SK-MEL-5 (cell line): ENCODE data around the gene SLC2A13. TPM values are rescaled to one million over a fixed set of nuclear protein-coding genes. Genes with fewer than 3 reads are reported as not detected.
"Not testable (repeated sequence)": the region's sequence is repeated elsewhere in the genome, so short reads cannot be mapped to it uniquely, and the experiment has no call there.

Experiments
- DNase-seq: peaks from one replicate; pipeline ENCODE4 v3.0.0-alpha.2; 2016; ENCODE audit warnings: low read depth, low spot score
- in situ Hi-C: cut with HindIII; loops from 2 replicates; pipeline ENCODE4 v1.10.0; 2016; ENCODE audit warnings: low sequenced_read_pairs, high pct_unique_total_duplicates, low pct_unique_long_range_greater_than_20kb
- total RNA-seq: library from RNA; depleted of rRNA; stranded (reverse); fragments of >200 nt; shearing (Covaris generic); gene quantifications from 2 replicates; pipeline ENCODE4 v1.2.3, GENCODE V29; 2014

SLC2A13 gene
- total RNA-seq, 1 experiment from 2014 or later = 51.8 TPM

GRCh38 chr12:40058721-40059190 is 47.1 kb downstream of the SLC2A13 start:
- peak; percentile 78 for DNase-seq
- in situ Hi-C loops = no loop called here

- no peak for DNase-seq
- in situ Hi-C loops = no loop called here
Observed at GRCh38 chr12:40056373-40056772, 49.5 kb downstream of the SLC2A13 start.

DNA sequence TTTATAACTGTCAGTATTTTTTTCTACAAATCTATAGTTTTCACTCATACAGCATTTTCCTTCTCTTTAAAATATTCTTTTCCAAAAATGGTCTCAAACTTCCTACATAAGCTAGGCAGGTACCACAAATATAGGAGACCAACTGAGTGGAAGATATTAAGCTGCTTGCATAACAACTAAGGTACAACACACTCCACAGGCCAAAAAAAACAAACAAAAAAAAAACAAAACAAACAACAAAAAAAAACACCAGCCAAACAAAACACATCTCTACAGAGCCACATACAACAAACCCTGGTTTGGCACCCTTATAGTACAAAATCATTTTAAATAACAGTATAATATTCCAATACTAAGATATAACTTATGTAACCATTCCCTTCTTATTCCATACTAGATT is 50.1 kb downstream of the SLC2A13 start:
- no peak for DNase-seq
- in situ Hi-C loops = no loop called here

GRCh38 chr12:40055228-40055579 is 50.7 kb downstream of the SLC2A13 start:
- in situ Hi-C loops = no loop called here
- no peak for DNase-seq

DNA sequence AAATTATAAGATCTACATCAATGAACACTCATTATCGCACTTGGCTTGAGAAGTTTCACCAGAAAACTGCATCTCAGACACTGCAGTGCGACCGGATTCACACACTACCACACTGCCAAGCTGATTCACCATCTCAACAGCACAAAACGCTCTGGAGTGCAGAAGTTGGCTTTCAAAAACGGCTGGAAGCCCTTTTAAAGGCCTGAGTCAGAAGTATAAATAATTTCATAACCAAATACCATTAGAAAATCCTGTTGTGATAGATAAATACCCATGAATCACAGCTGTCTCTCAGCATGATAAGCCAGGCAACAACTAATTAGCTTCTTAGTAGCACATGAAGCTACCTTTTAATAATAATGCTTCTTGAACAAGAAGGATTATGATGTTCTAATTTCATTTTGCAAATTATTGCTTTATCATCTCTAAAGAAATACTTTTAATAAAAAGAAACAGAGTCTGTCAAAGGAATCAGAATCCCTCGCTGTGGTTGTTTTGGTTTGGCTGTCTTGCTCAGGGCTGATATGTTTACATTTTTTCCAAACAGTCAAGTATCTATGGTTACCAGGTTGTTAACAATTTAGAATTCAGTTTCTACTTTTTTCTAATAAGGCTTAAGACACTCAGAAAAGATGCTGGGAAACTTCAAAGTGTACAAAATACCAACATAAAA is 51.2 kb downstream of the SLC2A13 start:
- no peak for DNase-seq
- in situ Hi-C loops = no loop called here

DNA sequence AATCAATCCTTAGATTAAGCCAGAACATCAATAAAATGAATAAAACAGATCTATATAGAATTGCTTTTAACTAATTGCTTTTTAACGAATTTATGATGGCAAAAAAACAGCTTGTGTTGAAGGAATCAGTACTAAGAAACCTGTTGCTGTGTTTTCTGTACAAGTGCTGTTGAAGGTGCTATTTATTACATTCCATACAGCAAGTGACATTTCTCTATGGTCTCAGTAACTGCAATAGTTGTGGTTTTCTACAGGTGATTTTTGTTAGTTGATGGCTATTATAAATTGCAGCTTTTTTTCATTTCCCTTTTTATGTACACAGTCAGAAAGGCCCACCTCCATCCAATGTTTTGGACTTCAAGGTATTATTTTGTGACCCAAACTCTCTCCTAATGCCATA is 56.6 kb downstream of the SLC2A13 start:
- no peak for DNase-seq
- in situ Hi-C loops = no loop called here

DNA sequence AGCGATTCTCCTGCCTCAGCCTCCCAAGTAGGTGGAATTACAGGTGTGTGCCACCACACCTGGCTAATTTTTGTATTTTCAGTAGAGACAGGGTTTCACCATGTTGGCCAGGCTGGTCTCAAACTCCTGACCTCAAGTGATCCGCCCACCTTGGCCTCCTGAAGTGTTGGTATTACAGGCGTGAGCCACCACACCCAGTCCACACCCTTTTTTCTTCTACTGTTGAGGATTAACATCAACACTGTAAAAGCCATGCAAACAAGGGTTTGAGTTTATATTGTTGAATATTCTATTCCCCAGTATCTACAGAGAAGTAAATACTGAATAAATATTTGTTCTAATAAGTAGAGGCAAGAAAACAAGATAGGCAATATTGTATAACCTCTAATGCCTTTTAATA is 58.9 kb downstream of the SLC2A13 start:
- DNase-seq, in situ Hi-C loops: not testable (repeated sequence)

GRCh38 chr12:40045656-40046055 is 60.2 kb downstream of the SLC2A13 start:
- in situ Hi-C loops = no loop called here
- DNase-seq = no peak

GRCh38 chr12:40044396-40044795 is 61.5 kb downstream of the SLC2A13 start:
- in situ Hi-C loops = no loop called here

DNA sequence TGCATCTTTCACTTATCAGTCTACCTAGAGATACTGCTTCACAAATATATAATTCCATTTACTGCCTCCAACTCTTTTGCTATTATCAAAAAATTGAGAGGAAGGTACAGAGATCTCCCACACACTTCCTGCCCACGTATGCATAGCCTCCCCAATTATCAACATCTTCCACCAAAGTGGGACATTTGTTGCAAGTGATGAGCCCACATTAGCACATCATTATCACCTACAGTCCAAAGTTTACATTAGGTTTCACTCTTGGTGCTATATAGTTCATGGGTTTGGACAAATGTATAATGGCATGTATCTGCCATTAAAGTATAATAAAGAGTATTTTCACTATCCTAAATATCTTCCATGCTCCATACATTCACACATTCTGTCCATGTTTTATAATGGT is 66.3 kb downstream of the SLC2A13 start:
- DNase-seq = no peak

More at GRCh38 chr12:40044396-40044795, 61.5 kb downstream of the SLC2A13 start:
- no peak for DNase-seq

DNA sequence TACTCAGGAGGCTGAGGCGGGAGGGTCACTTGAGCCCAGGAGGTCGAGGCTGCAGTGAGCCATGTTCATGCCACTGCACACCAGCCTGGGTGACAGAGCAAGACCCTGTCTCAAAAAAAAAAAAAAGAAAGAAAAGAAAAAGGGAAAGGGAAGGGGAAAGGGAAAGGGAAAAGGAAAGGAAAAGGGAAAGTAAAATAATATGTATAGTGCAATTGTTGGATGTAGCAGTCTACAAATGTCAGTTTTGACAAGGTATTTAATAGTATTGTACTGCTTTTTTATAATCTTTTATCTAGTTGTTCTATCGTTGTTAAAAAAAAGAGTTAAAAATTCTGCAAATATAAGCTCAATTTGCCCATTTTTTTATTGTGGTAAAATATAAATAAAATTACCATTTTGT is 67.3 kb downstream of the SLC2A13 start:
- no peak for DNase-seq
- in situ Hi-C loops = no loop called here

More for the DNA sequence above, 66.3 kb downstream of the SLC2A13 start:
- in situ Hi-C loops = no loop called here

DNA sequence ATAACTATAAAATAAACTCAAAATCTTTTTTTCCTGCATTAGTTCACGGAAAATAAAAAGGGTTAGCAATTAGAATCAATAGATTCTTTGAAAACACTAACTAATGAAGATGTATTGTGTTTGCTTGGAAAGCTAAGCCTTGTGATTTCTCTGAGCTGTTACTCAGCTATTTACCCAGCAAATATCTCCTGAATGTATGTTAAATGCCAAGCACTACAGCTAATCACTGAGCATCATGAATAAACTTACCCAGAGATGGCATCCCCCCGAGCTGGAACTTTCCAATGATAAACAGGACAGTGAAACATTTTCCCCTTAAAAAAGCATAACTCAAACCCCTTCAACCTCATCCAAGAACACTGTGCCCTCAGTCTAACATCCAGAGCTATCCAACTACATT is 71.2 kb downstream of the SLC2A13 start:
- DNase-seq = peak; percentile 32
- in situ Hi-C loops = no loop called here

DNA sequence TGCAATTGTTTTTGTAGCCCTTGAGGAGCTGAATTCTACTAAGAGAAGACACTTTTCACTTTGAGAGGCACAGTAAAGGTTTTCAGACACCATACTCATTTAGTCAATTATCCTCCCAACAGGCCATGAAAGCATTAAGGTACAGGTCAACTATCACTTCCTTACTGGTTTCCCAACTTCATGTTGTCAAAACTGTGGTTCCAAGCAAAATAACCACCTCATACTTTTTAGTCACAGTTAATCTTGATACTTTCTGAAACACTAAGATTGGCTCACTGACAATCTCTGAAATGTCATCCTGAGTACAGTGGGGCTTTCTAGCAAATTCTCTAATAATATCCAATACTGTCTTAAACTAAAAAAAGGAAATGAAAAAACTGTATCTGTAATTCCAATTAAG is 71.7 kb downstream of the SLC2A13 start:
- in situ Hi-C loops = no loop called here
- no peak for DNase-seq

- no peak for DNase-seq
- in situ Hi-C loops = no loop called here
Observed at GRCh38 chr12:40033242-40033630, 72.6 kb downstream of the SLC2A13 start.

DNA sequence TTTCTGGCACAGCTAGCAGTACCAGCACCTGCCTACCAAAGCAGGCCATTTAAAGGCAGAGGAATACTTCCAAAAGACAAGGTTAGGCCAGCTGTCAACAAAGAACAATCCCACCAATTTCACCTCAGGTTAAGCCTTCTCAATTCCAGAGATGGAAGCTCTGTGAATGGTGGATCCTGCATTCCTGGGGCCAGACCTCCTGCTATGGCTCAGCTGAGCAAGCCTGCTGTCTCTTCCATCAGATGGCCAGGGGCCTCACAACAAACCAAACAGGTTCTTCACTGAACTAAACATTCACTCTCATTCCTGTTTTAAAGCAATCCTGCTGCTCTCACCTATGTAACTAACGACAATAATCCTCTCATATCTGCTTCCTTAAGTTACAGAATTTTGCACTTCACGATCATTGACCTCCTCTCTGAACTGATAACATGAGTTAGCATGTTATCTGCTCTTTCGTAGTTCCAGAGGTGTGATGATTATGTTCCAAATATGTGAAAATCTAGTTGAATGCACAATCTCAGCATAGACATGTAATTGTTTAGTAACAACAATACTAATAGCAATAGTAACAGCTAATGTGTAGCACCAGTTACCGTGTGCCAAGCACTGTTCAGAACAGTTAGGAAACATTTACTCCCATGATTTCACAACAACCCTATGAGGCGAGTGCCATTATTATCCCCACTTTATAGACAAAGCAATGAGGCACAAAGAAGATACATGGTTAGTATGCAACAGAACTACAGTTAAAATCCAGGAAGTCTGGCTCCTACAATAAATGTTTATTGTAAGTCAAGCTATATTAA is 73.2 kb downstream of the SLC2A13 start:
- in situ Hi-C loops = no loop called here
- no peak for DNase-seq

DNA sequence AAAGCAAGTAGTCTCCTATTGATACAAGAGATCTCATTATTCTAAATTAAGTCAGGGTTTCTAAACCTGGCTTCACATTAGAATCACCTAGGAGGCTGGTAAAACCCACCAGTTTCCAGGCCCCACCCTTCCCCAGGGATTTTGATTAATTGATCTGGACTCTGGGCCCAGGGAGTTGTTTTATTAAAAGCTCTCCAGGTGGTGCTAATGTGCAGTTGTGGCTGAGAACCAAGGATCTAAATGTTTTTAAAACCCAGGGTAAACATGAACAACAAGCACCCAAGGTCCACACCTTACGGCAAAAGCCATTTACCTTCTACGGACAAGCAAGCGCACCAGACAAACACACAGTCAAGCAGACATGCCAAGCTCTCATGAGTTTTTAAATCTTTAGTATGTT is 73.9 kb downstream of the SLC2A13 start:
- in situ Hi-C loops = no loop called here
- DNase-seq = peak; percentile 32

- in situ Hi-C loops, DNase-seq: not testable (repeated sequence)
Observed at GRCh38 chr12:40030970-40031369, 74.9 kb downstream of the SLC2A13 start.

GRCh38 chr12:40028296-40028695 is 77.6 kb downstream of the SLC2A13 start:
- in situ Hi-C loops = no loop called here
- no peak for DNase-seq

GRCh38 chr12:40022850-40023249 is 83.0 kb downstream of the SLC2A13 start:
- in situ Hi-C loops = loop anchor here (25.0 kb wide), 1 partner anchor 89 kb away; the partner anchor contains the start of gene SLC2A13
- no peak for DNase-seq
